GM18526 (cell line): Measurements from ENCODE around the gene FBN2.

ENCODE experiments used
- POLR2A ChIP-seq: IDR thresholded peaks from 3 replicates; pipeline ENCODE4 v1.6.1; 2011; ENCODE audit not compliant: insufficient read length; ENCODE audit errors: extremely low read depth

FBN2 gene

GRCh38 chr5:128466554-128466953, 71.5 kb downstream of the FBN2 start:
- TF ChIP-seq POLR2A = no peak

GRCh38 chr5:128464596-128464995, 73.4 kb downstream of the FBN2 start:
- TF ChIP-seq POLR2A = no peak

- no peak for TF ChIP-seq POLR2A
Observed at GRCh38 chr5:128462330-128462729, 75.7 kb downstream of the FBN2 start.

- TF ChIP-seq POLR2A = no peak
Observed at GRCh38 chr5:128455841-128456361, 82.1 kb downstream of the FBN2 start.

- TF ChIP-seq POLR2A = no peak
Observed at GRCh38 chr5:128453121-128453520, 84.9 kb downstream of the FBN2 start.

- TF ChIP-seq POLR2A = no peak
Observed at GRCh38 chr5:128441941-128442350, 96.1 kb downstream of the FBN2 start.

- TF ChIP-seq POLR2A = no peak
Observed at GRCh38 chr5:128441165-128441564, 96.9 kb downstream of the FBN2 start.

- TF ChIP-seq POLR2A = no peak
Observed at GRCh38 chr5:128436749-128437188, 101.3 kb downstream of the FBN2 start.

GRCh38 chr5:128435861-128436260, 102.2 kb downstream of the FBN2 start:
- TF ChIP-seq POLR2A = no peak

GRCh38 chr5:128434993-128435392, 103.1 kb downstream of the FBN2 start:
- TF ChIP-seq POLR2A = no peak

GRCh38 chr5:128432913-128433440, 105.1 kb downstream of the FBN2 start:
- TF ChIP-seq POLR2A = no peak

GRCh38 chr5:128427921-128428320, 110.1 kb downstream of the FBN2 start:
- no peak for TF ChIP-seq POLR2A

GRCh38 chr5:128426090-128426534, 111.9 kb downstream of the FBN2 start:
- TF ChIP-seq POLR2A = no peak

- TF ChIP-seq POLR2A = no peak
Observed at GRCh38 chr5:128424646-128425045, 113.4 kb downstream of the FBN2 start.

GRCh38 chr5:128422612-128423011, 115.4 kb downstream of the FBN2 start:
- no peak for TF ChIP-seq POLR2A

- no peak for TF ChIP-seq POLR2A
Observed at GRCh38 chr5:128414469-128414868, 123.6 kb downstream of the FBN2 start.

- no peak for TF ChIP-seq POLR2A
Observed at GRCh38 chr5:128413356-128413755, 124.7 kb downstream of the FBN2 start.

- TF ChIP-seq POLR2A = no peak
Observed at GRCh38 chr5:128412145-128412930, 125.7 kb downstream of the FBN2 start.
